Naive thymus-derived CD8-positive, alpha-beta T cell (primary cell): ENCODE measurements around the gene PTH2R. TPM values are rescaled to one million over a fixed set of nuclear protein-coding genes. Genes with fewer than 3 reads are reported as not detected.
"Not testable (repeated sequence)": the region's sequence is repeated elsewhere in the genome, so short reads cannot be mapped to it uniquely, and the experiment has no call there.

ENCODE experiments used
- ATAC-seq, 2 donors: fragments of 150-1000 bp; cut with Tn5 transposase in 1 of 2; sonication (Bioruptor Pico), chemical (Tn5 transposase) in 1 of 2; 1 replicate in 1 of 2; 2 replicates in 1 of 2; pipeline ENCODE4 v1.10.0; 2021; ENCODE audit warnings: mild to moderate bottlenecking in 2 of 2, moderate library complexity in 2 of 2
- POLR2A ChIA-PET: fragments of 350-600 bp; sonication (Branson Sonifier 250); formaldehyde crosslinking; loops from one replicate; lab custom pipeline; 2021; ENCODE audit warnings: antibody characterized with exemption; lab: Charles Lee
- DNase-seq, 10 donors: peaks; one replicate each; pipeline versions ENCODE4 v3.0.0 to v3.0.0-alpha.2; 2020 to 2022
- H3K27ac Mint-ChIP-seq, 10 donors: one replicate each; pipeline ENCODE4 v1.8.0; 2020 to 2022; ENCODE audit warnings: mild to moderate bottlenecking in 10 of 10, mixed read lengths in 10 of 10, moderate library complexity in 4 of 10, inconsistent platforms in 1 of 10
- H3K27me3 Mint-ChIP-seq, 5 donors: one replicate each; pipeline ENCODE4 v1.8.0; 2021 to 2022; ENCODE audit warnings: mixed read lengths in 5 of 5
- H3K36me3 Mint-ChIP-seq, 3 donors: one replicate each; pipeline ENCODE4 v1.8.0; 2020 to 2022; ENCODE audit warnings: mixed read lengths in 3 of 3, mild to moderate bottlenecking in 2 of 3, inconsistent platforms in 1 of 3
- H3K4me1 Mint-ChIP-seq, 4 donors: one replicate each; pipeline ENCODE4 v1.8.0; 2021 to 2022; ENCODE audit warnings: mixed read lengths in 4 of 4
- H3K4me3 Mint-ChIP-seq, 10 donors: one replicate each; pipeline ENCODE4 v1.8.0; 2020 to 2022; ENCODE audit warnings: mild to moderate bottlenecking in 10 of 10, mixed read lengths in 10 of 10, moderate library complexity in 6 of 10, inconsistent platforms in 1 of 10
- H3K9me3 Mint-ChIP-seq, 9 donors: one replicate each; pipeline ENCODE4 v1.8.0; 2020 to 2022; ENCODE audit warnings: mixed read lengths in 9 of 9, mild to moderate bottlenecking in 3 of 9, inconsistent platforms in 1 of 9, moderate library complexity in 1 of 9
- polyA plus RNA-seq, 3 donors: library from polyadenylated mRNA; unstranded; fragments of 300-500 nt; fragmentation: Illumina TruSeq; gene quantifications; one replicate each; pipeline ENCODE4 v1.2.3, GENCODE V29; 2021
- total RNA-seq, 8 experiments: library from RNA in 2 of 8; stranded (reverse) in 2 of 8; gene quantifications; one replicate each; pipeline ENCODE4 v1.2.3 and lab custom pipeline; 2021 to 2026

PTH2R gene
- total and polyA plus RNA-seq, 5 experiments from 2014 or later = 0.09 to 0.25 TPM; not detected in 3

DNA sequence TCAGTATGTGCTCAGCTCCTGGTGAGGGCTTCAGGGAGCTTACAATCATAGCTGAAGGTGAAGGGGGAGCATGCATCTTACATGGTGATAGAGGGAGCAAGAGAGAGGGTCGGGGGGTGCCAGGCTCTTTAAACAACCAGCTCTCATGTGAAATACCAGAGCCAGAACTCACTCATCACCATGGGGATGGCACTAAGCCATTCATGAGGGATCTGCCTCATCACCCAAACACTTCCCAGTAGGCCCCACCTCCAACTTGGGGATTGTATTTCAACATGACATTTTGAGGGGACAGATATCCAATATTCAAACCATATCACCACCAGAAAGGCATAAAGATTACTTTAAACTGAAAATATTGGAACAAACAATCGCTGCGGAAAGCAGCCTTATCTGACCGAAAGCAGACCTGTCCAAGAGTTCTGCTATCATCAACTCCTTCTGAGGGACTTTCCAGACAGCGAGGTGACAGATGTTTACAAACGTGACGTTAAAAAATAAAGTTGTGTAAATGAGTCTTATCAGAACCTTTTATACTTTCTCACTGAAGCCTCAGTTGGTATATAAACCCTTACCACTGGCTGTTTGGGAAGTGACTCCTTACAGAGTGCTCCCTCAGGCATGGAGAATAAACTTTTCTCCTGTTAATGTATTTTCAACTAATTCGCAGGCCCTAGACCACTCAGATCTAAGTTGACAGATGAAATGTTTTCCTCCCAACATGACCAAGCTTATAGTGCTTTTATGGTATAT lies 35.5 kb upstream of the PTH2R start:
- H3K9me3 Mint-ChIP-seq = peaks cover 0 to 5% (median 0%) of the 10 kb centered on the region in 9 donors
- no peak overlapping the region for H3K27ac Mint-ChIP-seq
- DNase-seq (no peak), ATAC-seq (no peak)
- peaks cover 0 to 11% (median 5%) of the 10 kb centered on the region in 5 donors for H3K27me3 Mint-ChIP-seq
- peaks cover 0 to 4% (median 0%) of the 10 kb centered on the region in 3 donors for H3K36me3 Mint-ChIP-seq
- H3K4me1 Mint-ChIP-seq = peaks cover 0 to 7% (median under 1%) of the 10 kb centered on the region in 4 donors
- POLR2A ChIA-PET = no interaction called here
- no peak overlapping the region for H3K4me3 Mint-ChIP-seq

DNA sequence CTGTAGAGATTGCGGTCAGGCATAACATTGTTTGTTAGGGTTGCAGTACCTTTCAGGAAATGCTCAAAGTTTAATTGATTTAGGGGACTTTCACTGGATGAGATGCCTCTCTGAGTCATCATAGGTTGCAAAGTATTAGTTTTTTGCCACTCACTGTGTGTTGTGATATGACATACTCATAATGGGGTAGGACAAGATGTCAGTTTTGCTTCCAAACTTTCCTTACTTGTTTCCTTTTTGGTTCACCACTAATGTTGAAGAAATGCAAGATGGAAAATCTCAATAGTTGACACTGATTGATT lies 35.0 kb upstream of the PTH2R start:
- H3K4me1 Mint-ChIP-seq = peaks cover 0 to 2% (median under 1%) of the 10 kb centered on the region in 4 donors
- H3K9me3 Mint-ChIP-seq = peaks cover 0 to under 1% (median 0%) of the 10 kb centered on the region in 9 donors
- H3K4me3 Mint-ChIP-seq = no peak overlapping the region
- peaks cover 0 to 11% (median 5%) of the 10 kb centered on the region in 5 donors for H3K27me3 Mint-ChIP-seq
- H3K27ac Mint-ChIP-seq = no peak overlapping the region
- no peak for ATAC-seq
- no peaks in the 10 kb centered on the region for H3K36me3 Mint-ChIP-seq
- DNase-seq = no peak
- POLR2A ChIA-PET = no interaction called here

DNA sequence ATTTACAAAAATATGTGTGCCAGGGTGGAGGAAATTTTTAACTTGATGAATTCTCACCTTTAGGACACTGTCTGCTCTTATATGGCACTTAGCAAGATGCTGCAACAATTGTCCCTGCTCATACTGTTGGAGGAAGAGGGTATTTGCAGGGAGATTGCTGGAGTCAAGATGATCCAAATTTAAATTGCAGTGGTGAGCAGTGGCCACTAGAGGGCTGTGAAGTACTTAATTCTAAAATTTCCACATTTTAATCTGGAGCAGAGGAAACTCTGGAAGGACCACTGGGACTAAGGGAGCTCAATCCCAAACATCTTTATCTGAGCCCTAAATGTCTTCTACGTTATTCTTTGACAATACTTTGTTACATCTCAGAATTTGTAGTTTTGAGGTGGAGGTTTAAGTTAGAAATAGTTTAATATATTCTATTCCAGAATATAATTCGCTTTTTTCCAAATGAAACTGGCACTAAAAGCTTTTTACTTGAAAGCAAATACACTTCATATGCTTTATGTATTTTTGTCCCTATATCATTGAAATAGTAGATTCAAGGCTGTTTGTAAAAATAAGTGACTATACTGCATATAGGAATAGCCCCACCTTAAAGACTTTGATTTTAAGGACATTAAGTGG lies 33.0 kb upstream of the PTH2R start:
- Mint-ChIP-seq H3K4me1 (no peaks in the 10 kb centered on the region), H3K4me3 (no peak overlapping the region), H3K27ac (no peak overlapping the region), H3K9me3 (no peaks in the 10 kb centered on the region), H3K27me3 (peaks cover 0 to 7% (median 5%) of the 10 kb centered on the region in 5 donors), H3K36me3 (no peaks in the 10 kb centered on the region)
- DNase-seq = peak in 3 of 10 donors; percentile 13 to 24 (median 14)
- peak in 1 of 2 donors; percentile 35 for ATAC-seq
- POLR2A ChIA-PET = no interaction called here

DNA sequence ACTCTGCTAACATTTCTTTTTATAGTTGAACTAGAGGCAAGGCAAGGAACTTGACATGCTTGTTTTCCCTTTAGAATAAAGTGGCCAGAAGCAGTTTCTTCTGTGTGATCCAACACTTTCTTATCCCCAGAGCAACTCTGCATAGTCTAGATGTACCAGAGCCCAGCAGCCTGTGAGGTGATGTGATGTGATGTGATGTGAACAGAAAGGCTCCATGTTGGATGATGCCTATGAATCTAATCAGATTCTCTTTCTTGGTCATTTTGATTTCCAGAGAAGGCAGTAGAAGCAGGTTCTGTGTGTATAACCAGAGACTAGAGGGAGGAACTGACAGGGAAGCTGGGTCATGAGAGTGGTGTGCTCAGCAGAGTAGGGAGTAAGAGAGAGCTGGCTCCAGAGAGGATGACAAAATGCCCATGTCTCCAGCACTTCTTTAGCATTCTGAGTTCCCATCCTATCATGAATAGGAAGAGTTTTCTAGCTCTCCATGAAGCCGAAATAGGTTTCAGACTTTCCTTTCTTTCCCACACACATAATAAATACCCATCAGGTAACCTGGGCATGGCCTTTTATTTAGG lies 31.0 kb upstream of the PTH2R start:
- POLR2A ChIA-PET = no interaction called here
- H3K36me3 Mint-ChIP-seq = no peaks in the 10 kb centered on the region
- peaks cover 0 to 2% (median 0%) of the 10 kb centered on the region in 9 donors for H3K9me3 Mint-ChIP-seq
- H3K27me3 Mint-ChIP-seq = peaks cover 0 to 7% (median 4%) of the 10 kb centered on the region in 5 donors
- H3K4me3 Mint-ChIP-seq = no peak overlapping the region
- H3K4me1 Mint-ChIP-seq = no peaks in the 10 kb centered on the region
- ATAC-seq = no peak
- no peak overlapping the region for H3K27ac Mint-ChIP-seq
- no peak for DNase-seq

DNA sequence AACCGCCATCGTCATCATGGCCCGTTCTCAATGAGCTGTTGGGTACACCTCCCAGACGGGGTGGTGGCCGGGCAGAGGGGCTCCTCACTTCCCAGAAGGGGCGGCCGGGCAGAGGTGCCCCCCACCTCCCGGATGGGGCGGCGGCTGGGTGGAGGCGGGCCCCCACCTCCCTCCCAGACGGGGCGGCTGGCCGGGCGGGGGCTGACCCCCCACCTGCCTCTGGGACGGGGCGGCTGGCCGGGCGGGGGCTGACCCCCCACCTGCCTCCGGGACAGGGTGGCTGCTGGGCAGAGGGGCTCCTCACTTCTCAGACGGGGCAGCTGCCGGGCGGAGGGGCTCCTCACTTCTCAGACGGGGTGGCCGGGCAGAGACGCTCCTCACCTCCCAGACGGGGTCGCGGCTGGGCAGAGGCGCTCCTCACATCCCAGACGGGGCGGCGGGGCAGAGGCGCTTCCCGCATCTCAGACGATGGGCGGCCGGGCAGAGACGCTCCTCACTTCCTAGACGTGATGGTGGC lies 29.2 kb upstream of the PTH2R start:
- H3K9me3 Mint-ChIP-seq, ATAC-seq, H3K4me1 Mint-ChIP-seq, H3K36me3 Mint-ChIP-seq, POLR2A ChIA-PET, H3K4me3 Mint-ChIP-seq, H3K27ac Mint-ChIP-seq, H3K27me3 Mint-ChIP-seq, DNase-seq: not testable (repeated sequence)

DNA sequence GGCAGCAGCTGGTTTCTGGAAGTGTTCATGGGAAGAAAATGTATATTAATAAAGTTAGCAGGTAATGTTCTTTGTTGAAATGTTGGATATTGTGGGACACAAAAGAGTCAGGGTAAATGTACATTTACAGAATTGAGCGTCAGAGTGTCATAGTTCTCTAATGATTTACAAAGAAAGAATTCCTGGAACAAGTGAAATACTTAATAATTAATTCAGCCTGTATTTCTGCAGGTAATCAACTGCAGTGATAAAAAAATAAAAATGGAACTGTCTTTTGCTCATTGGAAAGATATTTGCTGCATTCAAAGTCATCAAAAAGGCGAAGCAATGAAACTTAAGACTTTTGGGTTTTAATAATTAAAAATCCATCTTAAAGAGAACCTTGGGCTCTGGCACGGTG lies 27.4 kb upstream of the PTH2R start:
- Mint-ChIP-seq H3K4me1 (no peaks in the 10 kb centered on the region), H3K4me3 (no peak overlapping the region), H3K27ac (no peak overlapping the region), H3K36me3 (no peaks in the 10 kb centered on the region), H3K27me3 (peaks cover 9 to 24% (median 16%) of the 10 kb centered on the region in 5 donors), H3K9me3 (peaks cover 0 to 2% (median 0%) of the 10 kb centered on the region in 9 donors)
- DNase-seq (no peak), ATAC-seq (no peak)
- POLR2A ChIA-PET = no interaction called here

DNA sequence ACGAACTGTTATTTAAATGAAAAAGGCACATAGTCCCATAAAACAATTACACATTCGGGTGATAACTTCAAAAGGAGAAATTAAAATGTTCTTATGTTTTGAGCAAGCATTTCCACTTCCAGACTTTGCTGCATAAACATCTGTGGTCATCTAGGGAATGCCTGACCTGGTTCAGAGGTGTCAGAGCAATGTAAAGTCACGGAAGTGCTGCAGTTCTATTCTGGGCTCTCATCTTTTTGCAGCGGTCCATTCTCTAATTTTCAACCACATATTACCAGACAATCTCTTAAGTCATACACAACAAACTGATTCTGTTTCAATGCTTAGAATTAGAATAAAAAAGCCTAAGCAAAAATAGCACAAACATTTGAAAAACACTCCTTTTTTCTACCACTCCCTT lies 22.0 kb upstream of the PTH2R start:
- Mint-ChIP-seq H3K4me1 (no peaks in the 10 kb centered on the region), H3K27me3 (peaks cover 11 to 55% (median 17%) of the 10 kb centered on the region in 5 donors), H3K27ac (no peak overlapping the region), H3K36me3 (no peaks in the 10 kb centered on the region), H3K4me3 (no peak overlapping the region), H3K9me3 (no peaks in the 10 kb centered on the region)
- no peak for ATAC-seq
- POLR2A ChIA-PET = no interaction called here
- no peak for DNase-seq

DNA sequence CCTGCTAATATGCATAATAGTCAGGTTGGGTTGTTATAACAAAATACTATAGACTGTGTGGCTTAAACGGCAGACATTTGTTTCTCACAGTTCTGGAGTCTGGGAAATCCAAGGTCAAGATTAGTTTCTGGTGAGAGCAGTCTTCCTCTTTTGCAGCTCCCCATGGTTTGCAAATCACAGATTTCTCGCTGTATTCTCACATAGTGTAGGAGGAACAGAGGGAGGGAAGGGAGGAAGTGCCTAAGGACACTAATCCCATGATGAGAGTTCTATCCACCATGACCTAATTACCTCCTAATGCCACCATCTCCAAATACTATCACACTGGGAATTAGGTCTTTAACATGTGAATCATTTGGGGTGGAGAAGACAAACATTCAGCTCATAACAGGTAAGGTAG lies 20.1 kb upstream of the PTH2R start:
- no peaks in the 10 kb centered on the region for H3K4me1 Mint-ChIP-seq
- DNase-seq = no peak
- H3K9me3 Mint-ChIP-seq = peaks cover 0 to 7% (median 0%) of the 10 kb centered on the region in 9 donors
- H3K36me3 Mint-ChIP-seq = peaks cover 0 to 5% (median 0%) of the 10 kb centered on the region in 3 donors
- no peak overlapping the region for H3K4me3 Mint-ChIP-seq
- H3K27me3 Mint-ChIP-seq = peaks cover 10 to 55% (median 16%) of the 10 kb centered on the region in 5 donors
- no peak for ATAC-seq
- POLR2A ChIA-PET = no interaction called here
- no peak overlapping the region for H3K27ac Mint-ChIP-seq

DNA sequence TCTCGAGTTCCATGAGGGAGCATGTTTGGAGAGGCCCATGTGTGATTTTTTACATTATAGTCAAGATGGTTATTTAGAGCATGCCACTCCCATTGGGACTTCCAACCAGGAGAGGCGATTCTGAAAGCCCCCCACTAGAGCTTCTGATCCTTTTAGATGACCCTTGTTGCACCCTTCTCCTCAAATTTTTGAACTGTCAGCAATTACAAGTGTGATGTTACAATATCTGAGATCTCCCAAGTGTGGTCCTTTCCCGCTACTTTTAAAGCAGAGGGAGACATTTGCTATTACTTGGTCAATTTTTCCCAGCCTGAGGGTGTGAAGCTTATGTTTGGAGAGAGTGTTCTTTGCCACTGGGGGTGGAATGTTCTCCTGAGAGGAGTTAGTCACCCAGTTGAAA lies 16.7 kb upstream of the PTH2R start:
- peaks cover 0 to 41% (median 12%) of the 10 kb centered on the region in 9 donors for H3K9me3 Mint-ChIP-seq
- H3K36me3 Mint-ChIP-seq = peaks cover 0 to 21% (median 1%) of the 10 kb centered on the region in 3 donors
- POLR2A ChIA-PET = no interaction called here
- H3K4me1 Mint-ChIP-seq = no peaks in the 10 kb centered on the region
- H3K4me3 Mint-ChIP-seq = no peak overlapping the region
- ATAC-seq = no peak
- H3K27ac Mint-ChIP-seq = no peak overlapping the region
- H3K27me3 Mint-ChIP-seq = peaks cover 0 to 28% (median 3%) of the 10 kb centered on the region in 5 donors
- DNase-seq = no peak

DNA sequence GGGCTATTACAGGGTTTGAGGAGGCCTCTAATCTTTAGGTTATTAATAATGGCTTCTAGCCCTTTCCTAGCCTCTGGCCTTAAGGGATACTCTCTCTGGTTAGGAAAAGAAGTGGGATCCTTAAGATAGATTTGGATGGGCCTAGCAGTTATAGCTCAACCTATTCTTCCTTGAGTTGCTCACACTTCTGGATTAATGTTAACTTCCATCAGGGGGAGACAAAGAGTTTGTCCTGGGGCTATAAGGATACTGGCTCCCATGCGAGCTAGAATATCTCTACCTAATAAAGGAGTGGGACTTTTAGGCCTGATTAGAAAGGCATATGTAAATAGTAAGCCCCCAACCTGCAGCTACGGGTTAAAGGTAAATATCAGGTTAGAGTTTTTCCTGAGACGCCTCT lies 14.3 kb upstream of the PTH2R start:
- H3K4me1 Mint-ChIP-seq = no peaks in the 10 kb centered on the region
- H3K27ac Mint-ChIP-seq = no peak overlapping the region
- no peak for DNase-seq
- H3K4me3 Mint-ChIP-seq = no peak overlapping the region
- H3K36me3 Mint-ChIP-seq = peaks cover 0 to 21% (median 1%) of the 10 kb centered on the region in 3 donors
- ATAC-seq = no peak
- H3K27me3 Mint-ChIP-seq = peaks cover 2 to 20% (median 3%) of the 10 kb centered on the region in 5 donors
- POLR2A ChIA-PET = no interaction called here
- H3K9me3 Mint-ChIP-seq = peaks cover 0 to 51% (median 13%) of the 10 kb centered on the region in 9 donors

DNA sequence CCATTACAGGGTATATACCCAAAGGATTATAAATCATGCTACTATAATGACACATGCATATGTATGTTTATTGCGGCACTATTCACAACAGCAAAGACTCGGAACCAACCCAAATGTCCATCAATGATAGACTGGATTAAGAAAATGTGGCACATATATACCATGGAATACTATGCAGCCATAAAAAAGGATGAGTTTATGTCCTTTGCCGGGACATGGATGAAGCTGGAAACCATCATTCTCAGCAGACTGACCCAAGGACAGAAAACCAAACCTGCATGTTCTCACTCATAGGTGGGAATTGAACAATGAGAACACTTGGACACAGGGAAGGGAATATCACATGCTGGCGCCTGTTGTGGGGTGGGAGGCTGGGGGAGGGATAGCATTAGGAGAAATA lies 9.8 kb upstream of the PTH2R start:
- Mint-ChIP-seq H3K27me3 (peaks cover 7 to 30% (median 11%) of the 10 kb centered on the region in 5 donors), H3K36me3 (peaks cover 0 to 15% (median 1%) of the 10 kb centered on the region in 3 donors), H3K9me3 (peaks cover 0 to 45% (median 13%) of the 10 kb centered on the region in 9 donors)
- POLR2A ChIA-PET, H3K27ac Mint-ChIP-seq, DNase-seq, H3K4me3 Mint-ChIP-seq, ATAC-seq, H3K4me1 Mint-ChIP-seq: not testable (repeated sequence)

DNA sequence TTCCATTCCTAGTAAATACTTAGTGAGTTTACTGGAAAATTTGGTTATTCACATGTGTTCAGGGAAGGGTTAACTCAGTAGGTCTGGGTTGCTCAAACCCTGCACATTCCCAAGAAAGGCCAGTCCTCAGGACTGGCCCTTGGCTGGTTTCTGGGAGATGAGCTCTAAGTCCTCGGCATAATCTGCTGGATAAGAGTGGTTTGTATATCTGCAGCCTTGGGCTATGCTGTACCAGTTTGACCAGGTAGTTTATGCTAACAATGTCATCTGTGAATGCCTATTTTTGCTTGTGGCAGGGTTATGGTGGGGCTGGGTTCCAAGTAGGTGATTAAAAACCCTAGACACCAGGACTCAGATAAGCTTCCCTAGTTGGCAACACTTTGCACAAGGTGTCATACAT lies 7.4 kb upstream of the PTH2R start:
- no peak for ATAC-seq
- Mint-ChIP-seq H3K36me3 (no peaks in the 10 kb centered on the region), H3K27me3 (peaks cover 13 to 54% (median 26%) of the 10 kb centered on the region in 5 donors), H3K4me1 (no peaks in the 10 kb centered on the region), H3K4me3 (no peak overlapping the region), H3K27ac (no peak overlapping the region), H3K9me3 (peaks cover 0 to 25% (median 5%) of the 10 kb centered on the region in 9 donors)
- no peak for DNase-seq
- POLR2A ChIA-PET = no interaction called here

DNA sequence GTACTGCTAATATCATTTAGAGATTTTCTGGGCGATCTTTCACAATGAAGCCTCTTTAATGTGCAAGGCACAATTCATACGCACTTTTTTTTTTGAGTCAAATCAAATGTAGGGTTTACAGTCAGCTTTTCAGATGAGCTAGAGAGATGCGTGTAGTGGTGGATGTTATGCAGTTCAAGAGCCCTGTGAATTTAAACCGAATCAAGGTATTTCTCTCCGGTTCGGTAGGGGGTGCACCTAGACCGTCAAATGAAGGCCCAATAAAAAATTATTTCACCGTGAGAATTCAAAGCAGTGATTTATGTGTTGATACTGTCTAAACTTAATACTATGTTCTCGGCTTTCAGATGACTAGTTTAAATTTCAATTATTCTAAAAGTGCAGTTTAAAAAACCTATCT lies 1.1 kb downstream of the PTH2R start:
- Mint-ChIP-seq H3K4me1 (peaks cover 4 to 7% (median 5%) of the 10 kb centered on the region in 4 donors), H3K36me3 (no peaks in the 10 kb centered on the region), H3K27me3 (peaks cover 20 to 92% (median 55%) of the 10 kb centered on the region in 5 donors), H3K27ac (no peak overlapping the region), H3K9me3 (peaks cover 0 to 1% (median 0%) of the 10 kb centered on the region in 9 donors), H3K4me3 (peak overlapping the region in 1 of 10 donors; percentile 33)
- POLR2A ChIA-PET = no interaction called here
- ATAC-seq (no peak), DNase-seq (no peak)
